PC-9 (cell line): ENCODE data around the gene CEACAM8.

ENCODE experiments used
- CTCF ChIP-seq: fragments of 200-600 bp; sonication (generic); conservative IDR thresholded peaks from 2 replicates; pipeline ENCODE4 v1.6.1; 2017; ENCODE audit warnings: mixed run types, antibody characterized with exemption, mild to moderate bottlenecking, moderate library complexity
- EZH2 ChIP-seq: fragments of 200-600 bp; sonication (generic); IDR thresholded peaks from 2 replicates; pipeline ENCODE4 v1.8.0; 2017; ENCODE audit warnings: antibody characterized with exemption, low read depth

- TF ChIP-seq CTCF: no peak
- no peak for TF ChIP-seq EZH2
These were observed 61.8 kb downstream of the CEACAM8 start for GRCh38 chr19:42532891-42533290.
